Measurements from ENCODE around the gene SH3PXD2A. TPM values are rescaled to one million over a fixed set of nuclear protein-coding genes. Genes with fewer than 3 reads are reported as not detected.

SH3PXD2A gene
- total and polyA plus RNA-seq, 10 of the 15 experiments (the other 5 are each of a cell fraction or from before 2014, with no cell fraction given): 0.63 to 14.0 (median 4.4) TPM

GRCh38 chr10:103855852-103856796 is 748 bp upstream of the SH3PXD2A start (continued):
- TF ChIP-seq CTCF (IDR thresholded peaks at IDR 0.05 in 2 of 3, conservative IDR thresholded peaks at IDR 0.05 in 1 of 3; ENCODE audit: control insufficient read depth in 2 of 3, extremely low read depth in 1 of 3, insufficient read depth in 1 of 3, low read depth in 3 of 3, low read length in 3 of 3) (no peak), ZNF274 (IDR thresholded peaks at IDR 0.05; ENCODE audit: insufficient read depth, insufficient read length) (no peak), MTA2 (IDR thresholded peaks at IDR 0.05; ENCODE audit: low read depth) (no peak), E2F8 (IDR thresholded peaks at IDR 0.05; ENCODE audit: low read depth, partially characterized antibody) (no peak)

Data from GM12878 (cell line).